Activated naive CD4-positive, alpha-beta T cell treated with anti-CD3 and anti-CD28 coated beads for 36 hours (primary cell): ENCODE results near the gene ARL17B. TPM values are rescaled to one million over a fixed set of nuclear protein-coding genes. Genes with fewer than 3 reads are reported as not detected.
A peak's percentile ranks its signal among the peaks of the same experiment; 100 is the strongest.
"Not testable (repeated sequence)": the region's sequence is repeated elsewhere in the genome, so short reads cannot be mapped to it uniquely, and the experiment has no call there.

ENCODE experiments used
- CTCF ChIA-PET: fragments of 350-600 bp; sonication (Branson Sonifier 250); formaldehyde crosslinking; loops from one replicate; lab custom pipeline; 2021; ENCODE audit warnings: antibody characterized with exemption; lab: Charles Lee
- DNase-seq: peaks from one replicate; pipeline ENCODE4 v3.0.0-alpha.2; 2020
- H3K27ac Mint-ChIP-seq: one replicate; pipeline ENCODE4 v1.8.0; 2021; ENCODE audit warnings: mild to moderate bottlenecking, mixed read lengths
- H3K27me3 Mint-ChIP-seq: one replicate; pipeline ENCODE4 v1.8.0; 2021; ENCODE audit warnings: low read depth, mixed read lengths
- H3K36me3 Mint-ChIP-seq: one replicate; pipeline ENCODE4 v1.8.0; 2021; ENCODE audit warnings: low read depth, mixed read lengths
- H3K4me1 Mint-ChIP-seq: one replicate; pipeline ENCODE4 v1.8.0; 2021; ENCODE audit warnings: low read depth, mixed read lengths
- H3K4me3 Mint-ChIP-seq: one replicate; pipeline ENCODE4 v1.8.0; 2021; ENCODE audit warnings: mild to moderate bottlenecking, moderate library complexity, mixed read lengths
- H3K9me3 Mint-ChIP-seq: one replicate; pipeline ENCODE4 v1.8.0; 2021; ENCODE audit warnings: mixed read lengths
- intact Hi-C: fragments of 100-400 bp; cut with micrococcal nuclease; formaldehyde crosslinking; loops from one replicate; pipeline ENCODE4 v1.15.1; 2023
- total RNA-seq, 2 experiments: library from RNA; stranded (reverse); gene quantifications; one replicate each; pipeline ENCODE4 v1.2.3, GENCODE V29; 2021

Gene ARL17B
- total RNA-seq, result 10 to 100 TPM; 21.6 to 23.9 TPM

DNA sequence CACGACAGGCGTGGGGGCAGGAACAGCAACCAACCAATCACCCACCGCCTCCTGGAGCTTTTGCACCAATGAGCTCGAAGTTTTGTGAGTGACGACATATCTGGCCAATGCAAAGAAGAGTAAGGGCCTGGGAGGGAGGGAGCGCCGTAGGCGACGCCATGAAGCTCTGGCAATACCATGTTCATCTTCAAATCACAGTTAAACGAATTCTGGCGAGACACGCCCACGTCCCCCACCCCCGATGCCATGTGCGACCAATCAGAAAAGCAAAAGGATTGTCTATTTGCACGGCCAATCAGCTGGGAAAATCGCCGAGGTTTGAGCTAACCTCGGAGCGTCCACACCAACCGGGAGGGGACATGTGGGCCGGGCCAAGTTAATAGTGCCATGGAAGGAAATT, at the start of gene ARL17B:
Gene ARL17B (minus strand): TSS at position 12 of the 400 bp plus-strand sequence. CDS start 3,369 bp downstream, outside the sequence.
- intact Hi-C loops, H3K27me3 Mint-ChIP-seq, CTCF ChIA-PET, H3K4me3 Mint-ChIP-seq, H3K4me1 Mint-ChIP-seq, H3K27ac Mint-ChIP-seq, H3K9me3 Mint-ChIP-seq, H3K36me3 Mint-ChIP-seq: not testable (repeated sequence)
- DNase-seq, result peak; percentile 98

DNA sequence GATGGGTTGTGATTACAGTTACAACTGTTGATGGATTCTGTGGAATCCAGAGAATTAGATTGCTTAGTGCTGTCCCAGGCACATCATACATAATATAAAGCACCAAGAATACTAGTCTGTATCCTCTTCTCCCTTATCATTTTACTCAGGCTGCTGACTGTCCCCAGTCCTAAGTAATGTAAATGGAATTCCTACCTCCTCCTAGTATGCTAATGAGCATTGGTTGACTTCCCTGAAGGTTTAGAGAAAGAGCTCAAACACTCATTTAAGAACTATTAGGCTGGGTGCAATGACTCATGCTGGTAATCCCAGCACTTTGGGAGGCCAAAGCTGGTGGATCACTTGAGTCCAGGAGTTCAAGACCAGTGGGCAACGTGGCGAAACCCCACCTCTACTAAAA, 48.3 kb upstream of the ARL17B start:
- H3K27ac Mint-ChIP-seq, CTCF ChIA-PET, H3K4me1 Mint-ChIP-seq, intact Hi-C loops, H3K36me3 Mint-ChIP-seq, H3K27me3 Mint-ChIP-seq, H3K9me3 Mint-ChIP-seq, H3K4me3 Mint-ChIP-seq, DNase-seq: not testable (repeated sequence)

DNA sequence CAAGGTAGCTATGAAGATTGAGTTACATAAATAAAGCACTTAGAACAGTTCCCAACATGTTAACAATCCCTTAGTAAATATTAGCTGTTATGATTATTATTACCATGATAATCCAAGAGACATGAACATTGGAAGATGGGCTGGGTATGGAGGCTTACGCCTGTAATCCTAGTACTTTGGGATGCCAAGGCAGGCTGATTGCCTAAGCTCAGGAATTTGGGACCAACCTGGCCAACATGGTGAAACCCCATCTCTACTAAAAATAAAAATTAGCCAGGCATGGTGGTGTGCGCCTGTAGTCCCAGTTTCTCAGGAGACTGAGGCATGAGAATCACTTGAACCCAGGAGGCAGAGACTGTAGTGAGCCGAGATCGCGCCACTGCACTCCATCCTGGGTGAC, 45.6 kb upstream of the ARL17B start:
- H3K4me1 Mint-ChIP-seq, H3K27ac Mint-ChIP-seq, CTCF ChIA-PET, DNase-seq, H3K27me3 Mint-ChIP-seq, H3K9me3 Mint-ChIP-seq, H3K4me3 Mint-ChIP-seq, H3K36me3 Mint-ChIP-seq, intact Hi-C loops: not testable (repeated sequence)

DNA sequence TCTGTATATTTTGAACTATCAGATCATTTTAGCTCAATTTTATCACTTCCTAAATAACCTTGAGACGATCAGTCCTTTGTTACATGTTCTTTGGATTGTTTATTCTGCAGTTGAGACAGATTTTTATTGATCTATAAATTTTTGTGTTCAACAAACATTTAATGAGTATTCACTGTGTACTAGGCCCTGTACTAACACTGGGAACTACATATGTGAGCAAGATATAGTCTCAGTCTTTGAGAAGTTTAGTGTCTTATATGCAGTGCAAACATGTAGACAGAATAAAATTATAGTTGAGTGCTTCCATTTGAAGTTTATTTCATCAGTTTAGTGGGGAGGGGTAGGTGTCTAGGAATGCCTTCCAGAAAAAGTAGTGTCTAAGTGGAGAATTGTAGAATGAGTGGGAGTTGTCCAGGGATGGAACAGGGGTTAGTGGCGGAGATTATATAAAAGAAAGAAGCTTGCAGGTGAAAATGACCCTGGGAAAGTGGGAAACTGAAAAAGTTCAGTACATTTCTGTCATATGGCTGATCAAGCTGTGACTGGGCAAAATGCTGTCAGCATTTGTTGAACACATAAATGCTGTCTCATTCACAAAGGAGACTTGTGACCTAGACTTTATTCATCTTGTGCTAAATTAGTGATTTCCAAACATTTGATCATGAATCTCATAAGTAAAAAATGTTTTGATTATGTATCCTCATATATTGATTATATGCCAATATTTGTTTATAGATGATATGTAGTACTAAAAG, 39.6 kb upstream of the ARL17B start:
- H3K4me3 Mint-ChIP-seq, H3K36me3 Mint-ChIP-seq, DNase-seq, H3K9me3 Mint-ChIP-seq, H3K27ac Mint-ChIP-seq, H3K27me3 Mint-ChIP-seq, CTCF ChIA-PET, intact Hi-C loops, H3K4me1 Mint-ChIP-seq: not testable (repeated sequence)

DNA sequence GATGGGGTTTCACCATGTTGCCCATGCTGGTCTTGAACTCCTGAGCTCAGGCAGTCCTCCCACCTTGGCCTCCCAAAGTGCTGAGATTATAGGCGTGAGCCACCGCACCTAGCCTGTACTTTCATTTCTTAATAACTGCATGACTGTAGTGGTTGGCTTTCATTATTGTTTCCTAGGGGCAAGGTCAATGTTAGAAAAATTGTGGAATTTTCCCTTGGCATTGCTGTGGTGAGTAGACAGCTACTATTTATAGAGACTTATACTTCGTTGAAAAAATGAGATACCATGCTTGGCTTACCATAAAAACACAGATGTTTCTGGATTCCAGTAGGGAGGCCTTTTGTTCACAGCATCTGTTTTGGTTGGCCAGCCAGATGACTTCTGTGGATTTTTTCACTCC, 39.0 kb upstream of the ARL17B start:
- H3K9me3 Mint-ChIP-seq, H3K36me3 Mint-ChIP-seq: not testable (repeated sequence)

DNA sequence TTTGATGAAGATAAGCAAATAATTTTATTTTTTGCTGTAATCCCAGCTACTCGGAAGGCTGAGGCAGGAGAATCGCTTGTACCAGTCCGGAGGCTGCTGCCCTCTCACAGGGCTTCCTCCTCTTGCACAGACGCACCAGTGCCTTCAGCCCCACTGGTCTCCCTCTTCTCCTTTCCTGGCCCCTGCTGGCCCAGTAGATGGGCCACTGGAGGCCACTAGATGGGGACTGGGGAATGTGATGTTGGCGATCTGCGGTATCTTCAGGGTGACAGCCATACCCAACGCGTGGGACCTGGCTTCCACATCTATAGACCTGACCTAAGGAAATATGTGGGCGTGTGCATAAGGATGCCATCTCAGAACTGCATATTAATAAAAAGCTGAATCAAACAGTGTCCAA, 38.4 kb upstream of the ARL17B start:
- H3K27me3 Mint-ChIP-seq, H3K36me3 Mint-ChIP-seq, intact Hi-C loops, H3K4me1 Mint-ChIP-seq, H3K9me3 Mint-ChIP-seq, CTCF ChIA-PET, DNase-seq, H3K27ac Mint-ChIP-seq, H3K4me3 Mint-ChIP-seq: not testable (repeated sequence)

More for the DNA sequence above, 39.0 kb upstream of the ARL17B start:
- DNase-seq, H3K4me1 Mint-ChIP-seq, H3K27ac Mint-ChIP-seq, CTCF ChIA-PET, H3K4me3 Mint-ChIP-seq, intact Hi-C loops, H3K27me3 Mint-ChIP-seq: not testable (repeated sequence)

DNA sequence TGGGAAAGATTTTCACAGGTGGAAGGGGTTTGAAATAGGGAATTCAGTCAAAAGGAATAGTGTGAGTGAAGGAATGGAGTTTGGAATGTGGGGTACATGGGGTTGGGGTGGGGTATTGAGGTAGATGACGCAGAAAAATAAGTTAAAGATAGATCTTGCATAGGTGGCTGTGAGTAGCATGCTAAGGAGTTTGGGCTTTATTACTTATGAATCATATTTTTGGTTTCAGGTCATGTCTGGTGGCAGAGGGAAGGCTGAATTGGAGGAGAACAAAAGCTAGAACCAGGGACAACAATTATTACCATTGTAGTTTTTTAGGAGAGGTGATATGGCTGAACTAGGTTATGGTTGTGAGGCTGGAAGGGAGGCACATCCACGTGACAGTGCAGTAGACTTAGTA, 34.7 kb upstream of the ARL17B start:
- intact Hi-C loops, H3K36me3 Mint-ChIP-seq, H3K4me3 Mint-ChIP-seq, H3K9me3 Mint-ChIP-seq, H3K27ac Mint-ChIP-seq, H3K27me3 Mint-ChIP-seq, DNase-seq, CTCF ChIA-PET, H3K4me1 Mint-ChIP-seq: not testable (repeated sequence)

DNA sequence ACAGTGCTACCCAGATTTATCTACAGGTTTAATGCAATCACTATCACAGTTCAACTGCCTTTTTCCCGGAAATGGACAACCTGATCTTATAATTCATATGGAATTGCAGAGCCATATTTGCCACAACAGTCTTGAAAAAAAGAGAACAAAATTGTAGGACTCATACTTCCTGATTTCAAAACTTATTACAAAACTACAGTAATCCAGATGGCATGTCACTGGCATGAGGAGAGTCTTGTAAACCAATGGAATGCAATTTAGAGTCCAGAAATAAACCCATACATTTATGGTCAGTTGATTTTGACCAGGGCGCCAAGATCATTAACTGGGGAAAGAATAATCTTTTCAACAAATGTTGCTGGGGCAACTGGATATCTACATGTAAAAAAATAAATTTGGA, 32.1 kb upstream of the ARL17B start:
- H3K9me3 Mint-ChIP-seq, CTCF ChIA-PET, intact Hi-C loops, H3K27me3 Mint-ChIP-seq, H3K4me1 Mint-ChIP-seq, H3K4me3 Mint-ChIP-seq, H3K36me3 Mint-ChIP-seq, DNase-seq, H3K27ac Mint-ChIP-seq: not testable (repeated sequence)

DNA sequence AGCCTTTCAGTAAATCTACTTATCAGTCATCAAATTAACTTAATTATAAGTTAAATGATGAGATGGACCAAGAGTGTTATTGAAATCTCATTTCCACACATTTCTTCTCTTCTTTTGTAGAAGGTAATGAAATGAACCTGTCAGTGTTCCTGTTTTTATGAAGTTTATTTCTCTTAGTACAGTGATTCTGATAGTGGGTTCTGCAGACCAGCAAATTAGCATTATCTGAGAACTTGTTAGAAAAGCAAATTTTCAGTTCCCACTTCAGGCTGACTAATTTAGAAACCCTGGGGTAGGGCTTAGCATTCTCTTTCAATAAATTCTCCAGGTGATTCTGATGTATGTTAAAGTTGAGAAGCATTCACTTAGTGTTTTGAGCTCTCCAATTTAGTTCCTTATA, 23.9 kb upstream of the ARL17B start:
- intact Hi-C loops, H3K9me3 Mint-ChIP-seq, H3K27me3 Mint-ChIP-seq: not testable (repeated sequence)

DNA sequence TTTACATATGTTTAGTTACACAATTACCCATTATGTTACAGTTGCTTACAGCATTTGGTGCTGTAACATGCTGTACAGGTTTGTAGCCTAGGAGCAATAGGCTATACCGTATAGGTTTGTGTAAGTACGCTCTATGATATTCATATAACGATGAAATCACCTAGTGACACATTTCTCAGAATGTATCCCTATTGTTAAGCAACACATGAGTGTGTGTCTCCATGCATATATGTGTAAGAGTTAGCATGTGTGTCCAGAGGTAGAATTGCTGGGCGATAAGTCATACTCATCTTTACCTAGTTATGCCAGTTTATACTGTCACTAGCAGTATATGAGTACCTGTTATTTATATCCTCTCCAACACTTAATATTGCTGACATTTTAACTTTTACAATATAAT, 21.6 kb upstream of the ARL17B start:
- H3K4me1 Mint-ChIP-seq, H3K27ac Mint-ChIP-seq, H3K27me3 Mint-ChIP-seq, intact Hi-C loops, H3K4me3 Mint-ChIP-seq, DNase-seq, H3K9me3 Mint-ChIP-seq, CTCF ChIA-PET, H3K36me3 Mint-ChIP-seq: not testable (repeated sequence)

More for the DNA sequence above, 23.9 kb upstream of the ARL17B start:
- CTCF ChIA-PET, H3K4me1 Mint-ChIP-seq, H3K36me3 Mint-ChIP-seq, H3K4me3 Mint-ChIP-seq, H3K27ac Mint-ChIP-seq, DNase-seq: not testable (repeated sequence)

DNA sequence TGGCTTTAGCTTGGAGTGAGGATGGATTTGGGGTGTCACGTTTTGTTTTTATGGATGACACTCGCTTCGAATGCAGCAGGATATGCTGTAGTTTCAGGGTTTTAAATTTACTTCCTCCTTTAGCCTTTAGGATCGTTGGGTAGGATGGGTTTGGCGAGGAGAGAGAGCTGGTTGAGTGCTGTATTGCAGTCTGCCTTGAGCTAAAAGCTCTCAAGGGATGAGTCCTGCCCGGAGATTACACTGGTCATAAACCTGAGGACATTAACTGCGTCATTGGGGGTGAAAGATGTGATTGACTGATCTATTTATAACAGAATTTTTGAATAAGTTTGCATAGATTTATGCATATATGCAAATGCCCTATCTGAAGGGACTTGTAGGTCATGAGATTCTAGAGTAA, 11.9 kb upstream of the ARL17B start:
- CTCF ChIA-PET, H3K27ac Mint-ChIP-seq, H3K27me3 Mint-ChIP-seq, intact Hi-C loops, H3K36me3 Mint-ChIP-seq, H3K9me3 Mint-ChIP-seq, DNase-seq, H3K4me3 Mint-ChIP-seq, H3K4me1 Mint-ChIP-seq: not testable (repeated sequence)

DNA sequence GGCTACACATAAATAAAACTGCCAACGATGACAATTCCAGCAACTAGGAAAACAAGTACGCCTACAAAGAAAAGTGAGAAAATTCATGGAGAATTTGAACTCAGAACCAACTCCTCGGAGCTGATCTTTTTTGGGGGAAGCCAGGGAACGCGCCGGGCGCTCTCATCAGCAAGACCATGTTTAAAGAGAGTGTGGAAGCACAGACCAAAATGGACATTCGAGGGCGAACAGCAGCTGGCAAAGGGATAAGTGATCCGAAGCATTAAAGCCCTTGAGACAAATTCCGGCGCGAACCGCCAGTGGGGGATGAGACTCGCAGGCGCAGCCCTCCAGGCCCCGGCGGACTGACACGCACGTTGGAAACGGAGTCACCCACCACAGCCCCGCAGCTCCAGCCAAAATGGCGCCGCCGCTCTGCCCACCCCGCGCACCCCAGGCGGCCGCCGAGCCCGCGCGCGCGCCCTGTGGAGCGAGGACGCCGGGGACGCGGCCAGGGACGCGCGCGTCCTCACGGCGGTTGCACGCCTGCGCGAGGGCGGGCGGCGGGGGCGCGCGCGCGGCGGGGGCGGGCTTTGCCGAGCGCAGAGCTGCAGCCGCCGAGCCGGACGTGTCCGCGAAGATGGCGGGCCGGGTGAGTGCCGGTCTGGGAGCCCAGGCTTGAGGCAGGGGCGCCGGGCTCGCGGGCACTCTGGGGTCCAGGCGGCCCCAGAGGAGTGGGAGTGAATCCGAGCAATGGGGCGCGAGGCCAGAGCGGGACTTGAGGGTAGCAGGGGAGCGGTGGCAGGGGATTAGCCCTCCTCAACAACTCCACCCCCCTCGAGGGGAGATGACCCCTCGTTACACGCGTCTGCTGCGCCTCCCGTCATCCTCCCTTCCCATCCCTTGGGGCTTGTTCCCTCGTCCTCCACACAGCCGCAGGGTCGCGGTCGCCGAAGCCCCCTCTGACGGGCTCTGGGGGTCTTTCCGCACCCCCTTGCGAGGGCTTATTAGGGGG, 11.0 kb upstream of the ARL17B start:
- H3K27me3 Mint-ChIP-seq, H3K27ac Mint-ChIP-seq, DNase-seq, H3K36me3 Mint-ChIP-seq, H3K9me3 Mint-ChIP-seq, H3K4me3 Mint-ChIP-seq, H3K4me1 Mint-ChIP-seq, CTCF ChIA-PET, intact Hi-C loops: not testable (repeated sequence)

DNA sequence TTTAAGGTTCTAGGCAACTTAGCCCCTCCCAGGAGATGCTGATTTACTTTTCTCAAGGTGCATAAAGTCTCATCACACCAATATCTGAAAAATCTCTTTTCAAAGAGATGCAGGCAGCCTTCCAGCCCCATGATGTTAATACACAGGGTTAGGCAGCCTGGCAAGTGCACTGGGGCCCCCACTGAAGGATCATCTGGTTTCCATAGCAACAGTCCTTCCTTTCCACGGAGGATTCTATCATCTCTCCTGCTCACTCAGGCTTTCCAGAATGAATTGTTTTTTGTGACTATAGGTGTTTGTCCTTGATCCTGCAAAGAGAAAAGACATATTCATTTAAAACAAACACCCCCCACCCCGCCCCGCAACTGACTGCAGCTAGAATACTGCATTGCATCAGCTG, 6.0 kb upstream of the ARL17B start:
- DNase-seq, H3K27ac Mint-ChIP-seq, H3K9me3 Mint-ChIP-seq, intact Hi-C loops, H3K4me1 Mint-ChIP-seq, H3K27me3 Mint-ChIP-seq, CTCF ChIA-PET, H3K36me3 Mint-ChIP-seq, H3K4me3 Mint-ChIP-seq: not testable (repeated sequence)
